HT-29 (cell line): Measurements from ENCODE around the gene MXI1. TPM values are rescaled to one million over a fixed set of nuclear protein-coding genes. Genes with fewer than 3 reads are reported as not detected.
"Not testable (repeated sequence)": the region's sequence is repeated elsewhere in the genome, so short reads cannot be mapped to it uniquely, and the experiment has no call there.

ENCODE experiments used
- DNase-seq: peaks from one replicate; pipeline ENCODE4 v3.0.0-alpha.2; 2015; ENCODE audit warnings: low spot score
- total RNA-seq: library from RNA; depleted of rRNA; stranded (reverse); fragments of >200 nt; shearing (Covaris generic); gene quantifications from 2 replicates; pipeline ENCODE4 v1.2.3, GENCODE V29; 2014

MXI1 gene
- total RNA-seq, 1 experiment from 2014 or later: 18.1 TPM

- no peak for DNase-seq
Observed at GRCh38 chr10:110239892-110240291, 32.5 kb downstream of the MXI1 start.

- no peak for DNase-seq
Observed at GRCh38 chr10:110241407-110241806, 34.0 kb downstream of the MXI1 start.

- no peak for DNase-seq
Observed at GRCh38 chr10:110241841-110242240, 34.4 kb downstream of the MXI1 start.

- no peak for DNase-seq
Observed at GRCh38 chr10:110242511-110242910, 35.1 kb downstream of the MXI1 start.

DNA sequence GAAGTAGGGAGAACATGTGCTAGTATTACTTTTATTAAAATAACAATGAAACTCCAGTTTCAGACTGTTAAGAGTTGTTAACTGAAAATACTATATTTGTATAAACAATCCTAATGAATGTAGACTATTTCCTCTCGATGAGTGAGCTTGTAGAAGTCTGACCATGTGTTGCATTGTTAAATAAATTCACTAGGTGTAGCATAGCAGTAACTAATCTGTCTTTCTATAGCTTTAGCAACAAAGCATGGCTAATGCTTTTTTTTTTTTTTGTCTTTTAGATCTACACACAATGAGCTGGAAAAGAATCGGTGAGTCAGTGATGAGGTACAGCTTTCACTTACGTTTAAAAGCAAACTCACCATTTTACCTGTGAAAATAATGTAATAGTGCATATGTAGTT lies 37.1 kb downstream of the MXI1 start:
- no peak for DNase-seq

GRCh38 chr10:110247833-110248232 lies 40.4 kb downstream of the MXI1 start:
- DNase-seq: not testable (repeated sequence)

DNA sequence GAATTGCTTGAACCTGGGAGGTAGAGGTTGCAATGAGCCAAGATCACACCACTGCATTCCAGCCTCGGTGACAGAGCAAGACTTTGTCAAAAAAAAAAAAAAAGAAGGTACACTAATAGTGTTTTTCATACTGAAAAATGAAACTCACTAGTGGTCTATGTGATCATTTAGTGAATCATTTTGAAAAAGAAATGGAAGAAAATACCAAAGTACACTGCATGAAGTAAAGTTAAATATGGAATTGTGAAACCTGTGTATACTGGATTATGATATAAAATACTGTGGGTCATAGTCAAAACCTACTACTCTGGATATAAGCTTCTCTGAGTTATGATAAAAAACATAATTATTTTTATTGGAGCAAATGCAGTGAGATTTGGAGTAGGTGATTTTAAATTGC lies 42.1 kb downstream of the MXI1 start:
- not testable (repeated sequence) for DNase-seq

- DNase-seq: not testable (repeated sequence)
Observed at GRCh38 chr10:110251392-110251791, 44.0 kb downstream of the MXI1 start.

- DNase-seq: no peak
Observed at GRCh38 chr10:110252151-110252550, 44.7 kb downstream of the MXI1 start.

- no peak for DNase-seq
Observed at GRCh38 chr10:110254467-110254866, 47.1 kb downstream of the MXI1 start.

- DNase-seq: no peak
Observed at GRCh38 chr10:110258542-110258941, 51.1 kb downstream of the MXI1 start.

GRCh38 chr10:110259317-110259716 lies 51.9 kb downstream of the MXI1 start:
- no peak for DNase-seq

GRCh38 chr10:110260746-110261477 lies 53.5 kb downstream of the MXI1 start:
- no peak for DNase-seq

DNA sequence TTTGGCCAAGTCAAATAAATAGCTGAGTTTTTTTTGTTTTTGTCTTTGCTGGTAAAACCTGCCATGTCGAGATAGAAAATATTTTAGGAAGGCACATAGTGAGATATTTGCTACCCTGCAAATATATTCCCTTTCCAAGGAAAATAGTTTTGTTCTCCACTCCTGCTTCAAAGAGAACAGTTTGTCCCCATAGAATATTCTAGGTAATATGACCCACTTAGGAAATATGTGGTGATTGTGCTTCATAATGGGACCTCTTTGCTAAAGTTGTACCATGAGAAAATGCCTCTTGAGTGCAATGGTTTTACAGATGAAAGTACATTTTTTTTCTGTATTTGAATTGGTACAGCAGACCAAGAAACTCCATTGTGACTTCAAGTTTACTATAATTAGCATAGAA lies 55.8 kb downstream of the MXI1 start:
- no peak for DNase-seq

DNA sequence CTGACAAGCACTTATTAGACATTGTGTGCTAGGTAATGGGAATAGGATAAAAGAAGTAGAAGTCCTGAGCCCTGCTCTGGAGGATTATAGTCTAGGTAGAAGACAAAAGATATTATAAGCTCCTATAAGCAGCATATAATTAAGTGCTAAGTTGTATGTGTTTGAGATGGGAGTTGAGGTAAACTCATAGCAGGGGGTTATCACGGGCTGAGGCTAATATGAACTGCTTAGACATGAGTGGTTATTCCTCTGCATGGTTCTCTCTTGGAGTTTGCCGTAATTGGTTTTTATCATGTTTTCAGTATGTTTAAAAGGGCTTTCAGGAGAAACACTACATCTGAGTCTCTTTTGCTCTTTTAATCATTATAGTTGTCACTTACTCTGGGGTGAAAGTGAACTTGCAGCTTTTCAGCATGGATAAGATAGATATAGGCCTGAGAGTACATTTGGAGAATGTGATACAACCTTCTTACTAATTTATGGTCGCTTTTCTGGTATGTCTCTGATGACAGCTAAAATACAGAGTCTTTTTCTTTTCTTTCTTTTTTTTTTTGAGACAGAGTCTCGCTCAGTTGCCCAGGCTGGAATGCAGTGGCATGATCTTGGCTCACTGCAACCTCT lies 58.3 kb downstream of the MXI1 start:
- DNase-seq: no peak

GRCh38 chr10:110267276-110267675 lies 59.9 kb downstream of the MXI1 start:
- no peak for DNase-seq

DNA sequence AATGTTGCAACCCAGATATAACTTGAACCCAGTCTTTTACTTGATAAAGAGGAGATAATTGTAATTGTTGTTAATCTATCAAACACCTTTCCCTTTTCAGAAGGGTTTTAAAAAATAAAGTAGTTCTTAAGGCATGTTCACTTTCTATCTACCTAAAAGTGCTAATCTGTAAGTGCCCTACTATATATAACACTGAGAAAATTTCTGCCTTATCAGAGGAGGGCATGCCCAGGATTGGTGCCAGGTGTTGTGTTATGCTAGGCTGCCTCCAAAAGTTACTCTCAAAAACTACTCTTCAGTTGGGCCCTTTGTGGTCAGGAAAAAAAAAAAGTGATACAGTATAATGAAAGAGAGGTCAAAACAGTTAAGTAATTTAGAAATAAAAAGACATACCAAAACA lies 61.0 kb downstream of the MXI1 start:
- DNase-seq: no peak

GRCh38 chr10:110268971-110269370 lies 61.6 kb downstream of the MXI1 start:
- no peak for DNase-seq

- DNase-seq: no peak
Observed at GRCh38 chr10:110269374-110270318, 62.2 kb downstream of the MXI1 start.

GRCh38 chr10:110272995-110273394 lies 65.6 kb downstream of the MXI1 start:
- DNase-seq: not testable (repeated sequence)

DNA sequence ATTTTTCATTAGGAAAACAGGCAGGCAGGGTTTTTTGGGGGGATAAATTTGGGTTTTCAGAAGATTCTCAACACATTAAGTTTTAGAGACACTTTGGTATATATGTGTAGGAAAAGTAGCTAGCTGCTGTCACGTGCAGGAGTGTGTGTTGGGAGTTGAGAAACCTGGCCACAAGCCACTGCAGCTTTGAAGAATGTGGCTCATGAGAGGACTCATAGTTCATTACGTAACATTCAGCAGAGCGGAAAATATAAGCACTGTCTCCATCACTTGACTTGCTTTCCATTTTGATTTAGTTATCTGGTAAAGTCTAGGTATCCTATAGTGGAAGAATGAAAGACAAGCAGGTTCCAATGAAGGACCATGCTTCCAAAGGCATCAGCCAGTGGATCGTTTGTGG lies 66.1 kb downstream of the MXI1 start:
- no peak for DNase-seq

DNA sequence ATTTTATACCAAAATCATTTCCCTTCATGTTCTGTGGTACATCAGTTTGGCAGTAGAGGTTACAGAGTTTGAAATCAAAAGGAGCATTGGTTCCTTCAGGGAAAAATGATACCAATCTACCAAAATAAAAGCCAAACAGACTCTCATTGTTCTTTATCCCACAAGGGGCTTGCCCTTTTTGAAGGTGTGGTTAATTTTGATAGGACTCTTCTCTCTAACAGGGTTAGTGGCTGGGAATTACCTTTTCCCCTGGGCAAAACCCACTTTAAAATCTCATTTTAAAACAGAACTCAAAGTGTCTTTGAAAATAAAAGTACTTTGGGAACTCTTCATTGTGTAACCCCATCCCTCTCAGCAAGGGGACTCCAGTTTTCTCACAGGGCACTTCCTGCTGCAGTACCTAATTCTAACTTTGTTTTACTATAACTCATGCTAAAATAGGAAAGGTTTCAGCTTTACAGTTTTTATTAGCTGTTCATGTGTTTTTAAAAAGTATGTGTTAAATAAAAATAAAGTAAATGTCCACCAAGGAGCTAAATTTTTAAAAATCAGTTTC lies 66.7 kb downstream of the MXI1 start:
- DNase-seq: no peak
